CD4-positive, alpha-beta T cell treated with Interleukin-10 for 1 hour (primary cell): ENCODE measurements around the gene ROPN1L.
"Not testable (repeated sequence)": the region's sequence is repeated elsewhere in the genome, so short reads cannot be mapped to it uniquely, and the experiment has no call there.

Experiments used
- DNase-seq: peaks from one replicate; pipeline ENCODE4 v3.0.0-alpha.2; 2020

The ROPN1L gene

DNA sequence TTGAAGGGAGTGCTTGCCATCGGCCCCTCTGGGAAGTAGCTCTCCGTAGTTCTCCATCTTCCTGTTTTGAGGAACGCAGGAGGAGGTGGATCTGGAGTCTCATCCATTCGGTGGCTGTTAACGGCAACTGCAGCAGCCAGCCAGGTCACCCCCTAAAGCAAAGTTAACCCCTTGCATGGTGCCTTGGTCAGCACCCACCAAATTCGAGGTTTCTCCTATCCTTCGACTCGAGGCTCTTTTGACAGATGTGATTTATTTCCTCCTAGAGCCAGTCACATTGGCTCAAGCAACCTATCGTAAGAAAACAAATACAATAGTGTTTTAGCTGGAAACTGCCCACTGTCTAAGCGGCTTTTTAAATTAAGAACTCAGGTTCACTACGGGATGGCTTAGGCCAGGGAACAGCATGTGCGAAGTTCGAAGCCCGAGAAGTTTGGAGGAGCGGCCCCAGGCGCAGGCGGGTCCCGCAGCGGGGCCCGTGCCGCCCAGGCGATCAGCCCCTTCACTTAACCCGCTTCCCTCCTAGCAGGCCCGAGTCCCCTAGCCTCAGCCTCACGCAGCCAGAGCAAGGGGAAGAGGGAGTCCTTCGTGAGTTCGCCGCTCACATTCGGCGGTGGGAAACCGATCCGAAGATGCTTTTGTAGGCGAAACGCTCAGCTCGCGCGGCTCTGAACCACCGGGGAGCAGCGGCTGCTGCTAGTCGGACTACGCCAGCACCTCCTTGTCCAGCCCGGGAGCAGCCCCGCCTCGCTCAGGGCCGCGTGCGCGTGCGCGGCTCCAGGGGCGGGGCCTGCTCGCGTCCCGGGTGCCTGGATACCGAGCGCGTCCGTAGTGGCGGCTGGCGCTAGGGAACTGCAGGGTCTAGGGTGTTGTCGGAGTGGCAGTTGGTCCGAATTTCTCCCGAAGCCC, at the start of gene ROPN1L:
Gene ROPN1L, plus strand, starts transcription at position 797 of the 909 bp plus-strand sequence. CDS start 289 bp downstream, outside the sequence.
- peak; percentile 83 for DNase-seq

- not testable (repeated sequence) for DNase-seq
These were observed 48.9 kb upstream of the ROPN1L start for GRCh38 chr5:10392567-10393328.

DNA sequence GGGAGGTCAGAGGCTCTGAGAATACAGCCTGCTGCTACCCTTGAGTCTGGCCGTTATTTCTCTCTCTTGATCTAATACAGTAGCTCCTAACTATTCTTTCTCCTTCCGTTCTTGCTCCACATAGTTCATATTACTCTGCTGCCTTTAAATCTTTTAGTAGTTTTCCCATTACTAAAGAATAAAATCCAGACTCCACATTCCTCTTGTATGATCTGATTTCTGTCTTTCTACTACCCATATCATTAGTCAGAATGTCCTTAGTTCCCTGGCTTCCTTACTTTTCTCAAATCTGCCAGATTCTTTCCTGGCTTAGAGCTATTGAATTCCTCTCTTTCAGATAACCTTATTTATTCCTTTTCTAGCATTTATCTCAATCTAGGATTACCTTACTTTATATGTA, 48.2 kb upstream of the ROPN1L start:
- no peak for DNase-seq

GRCh38 chr5:10396552-10396951, 45.1 kb upstream of the ROPN1L start:
- no peak for DNase-seq

- no peak for DNase-seq
These were observed 41.8 kb upstream of the ROPN1L start for GRCh38 chr5:10399839-10400238.

- DNase-seq: no peak
These were observed 41.3 kb upstream of the ROPN1L start for GRCh38 chr5:10400411-10400810.

DNA sequence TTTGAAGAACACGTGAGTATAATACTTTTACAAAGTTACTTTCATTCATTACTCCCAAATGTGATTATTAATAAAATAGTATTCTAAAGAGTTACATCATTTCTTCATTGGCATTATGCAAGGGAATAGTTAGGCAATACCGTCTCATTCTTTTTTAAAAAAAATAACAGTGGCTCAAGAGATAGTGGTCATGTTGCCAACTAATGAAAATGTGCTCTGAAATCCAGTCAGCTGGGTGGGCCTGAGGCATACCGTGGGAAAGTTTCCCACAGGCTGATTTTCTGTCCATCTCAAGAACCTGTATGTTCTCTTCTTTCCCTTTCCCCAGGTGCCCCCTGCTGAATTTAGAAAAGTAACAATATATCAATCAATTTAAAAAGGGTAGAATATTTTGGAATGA, 40.8 kb upstream of the ROPN1L start:
- no peak for DNase-seq

- DNase-seq: no peak
These were observed 40.2 kb upstream of the ROPN1L start for GRCh38 chr5:10401498-10401897.

GRCh38 chr5:10403829-10404228, 37.9 kb upstream of the ROPN1L start:
- DNase-seq: no peak

DNA sequence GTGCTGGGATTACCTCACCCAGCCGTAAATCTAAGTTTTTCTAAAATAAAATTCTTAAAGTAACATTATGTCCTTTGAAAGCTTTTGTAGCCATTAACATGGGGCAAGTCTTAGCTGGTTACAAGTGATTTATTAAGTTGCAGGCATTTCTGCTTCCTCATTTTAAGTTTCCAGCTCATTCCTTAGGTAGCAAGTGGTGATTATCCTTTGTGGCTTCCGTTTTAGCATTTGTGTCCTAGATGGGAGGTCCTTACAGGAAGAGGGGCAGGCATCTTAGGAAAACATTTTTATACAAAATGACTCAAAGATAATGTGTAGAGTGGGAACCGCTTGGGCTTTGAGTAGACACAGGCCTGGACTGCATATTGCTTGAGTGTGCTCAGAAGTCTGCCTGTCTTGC, 35.0 kb upstream of the ROPN1L start:
- DNase-seq: no peak

DNA sequence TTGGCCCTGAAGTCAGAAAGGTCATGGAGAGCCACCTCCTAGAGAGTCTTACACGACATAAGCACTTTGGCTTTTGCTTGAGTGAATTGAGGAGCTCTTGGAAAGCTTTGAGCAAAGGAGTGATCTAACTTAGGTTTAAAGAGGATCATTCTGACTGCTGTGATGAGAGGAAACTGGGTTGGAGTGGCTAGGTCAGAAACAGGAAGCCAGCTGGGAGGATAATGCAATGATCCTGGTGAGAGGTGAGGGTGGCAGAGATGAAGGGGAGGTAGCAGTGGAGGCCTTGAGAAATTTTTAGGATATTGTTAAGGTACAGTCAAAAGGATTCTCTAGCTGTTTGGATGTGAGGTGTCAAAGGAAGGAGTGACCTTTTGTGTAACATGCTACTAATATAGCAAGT, 32.2 kb upstream of the ROPN1L start:
- no peak for DNase-seq

- no peak for DNase-seq
These were observed 31.0 kb upstream of the ROPN1L start for GRCh38 chr5:10410662-10411061.

DNA sequence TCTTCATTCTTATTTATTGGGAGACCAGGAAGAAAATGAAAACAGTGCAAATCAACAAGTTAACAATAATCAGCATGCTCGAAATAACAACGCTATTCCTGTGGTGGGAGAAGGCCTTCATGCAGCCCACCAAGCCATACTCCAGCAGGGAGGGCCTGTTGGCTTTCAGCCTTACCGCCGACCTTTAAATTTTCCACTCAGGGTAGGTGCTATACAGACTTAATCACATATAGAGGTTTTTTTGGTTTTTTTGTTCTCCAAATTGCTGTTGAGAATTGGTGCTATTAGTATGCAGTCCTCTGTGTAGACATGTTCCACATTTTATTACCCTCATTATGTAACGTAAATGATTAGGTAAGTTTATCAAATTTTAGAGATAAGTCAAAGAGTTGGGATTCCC, 30.3 kb upstream of the ROPN1L start:
- no peak for DNase-seq

DNA sequence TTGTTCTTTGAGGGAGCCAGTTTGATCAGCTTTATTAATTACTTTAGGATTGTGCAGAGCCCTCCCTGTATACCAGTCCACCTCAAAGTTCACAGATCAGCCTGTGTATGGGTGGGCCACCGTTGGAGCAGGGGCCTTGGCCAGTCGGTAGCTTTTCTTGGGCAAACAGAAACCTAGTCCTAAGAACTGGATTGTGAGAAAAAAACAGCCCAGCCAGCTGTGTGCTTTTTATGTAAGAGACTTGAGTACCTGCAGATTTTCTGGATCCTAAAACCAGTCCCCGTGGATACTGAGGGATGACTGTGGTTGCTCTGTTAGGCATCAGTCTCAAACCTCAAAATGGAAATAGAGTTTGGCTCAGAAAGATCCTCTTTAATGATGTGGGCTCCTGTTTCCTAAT, 24.8 kb upstream of the ROPN1L start:
- no peak for DNase-seq

- DNase-seq: no peak
These were observed 22.9 kb upstream of the ROPN1L start for GRCh38 chr5:10418654-10419345.

DNA sequence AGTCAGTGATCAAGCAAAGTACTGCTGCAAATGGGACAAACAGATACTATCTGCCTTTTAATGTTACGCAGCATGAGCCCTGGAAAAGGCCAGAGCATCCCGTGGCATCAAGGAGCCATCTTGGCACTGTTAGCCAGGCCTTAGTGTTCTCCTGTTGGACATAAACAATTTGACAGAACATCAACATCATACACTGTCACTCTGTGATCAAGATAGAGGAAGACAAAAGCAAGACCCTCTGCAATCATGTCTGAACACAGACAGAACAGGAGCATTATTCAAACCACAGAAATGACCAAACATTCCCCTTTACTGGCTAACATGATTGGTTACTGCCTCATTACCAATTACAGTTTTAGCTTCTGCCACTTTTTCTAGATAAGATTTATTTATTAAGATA, 21.2 kb upstream of the ROPN1L start:
- no peak for DNase-seq

DNA sequence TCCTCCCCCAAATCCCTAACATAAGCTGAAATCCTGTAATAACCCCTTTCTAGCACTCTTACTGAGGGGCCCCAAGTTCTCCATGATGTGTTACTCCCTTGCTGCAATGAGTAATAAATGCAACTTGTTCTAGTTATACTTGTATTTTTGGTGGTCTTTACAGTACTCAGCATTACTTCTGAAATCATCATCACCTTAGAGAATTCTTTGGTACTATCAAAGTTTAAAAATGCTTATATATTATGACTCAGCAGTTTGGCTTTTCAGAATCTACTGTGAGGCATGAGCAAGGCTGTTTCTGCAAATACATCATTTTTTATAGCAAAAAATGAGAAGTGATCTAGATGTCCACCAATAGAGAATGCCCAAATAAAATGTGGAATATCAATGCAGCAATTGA, 20.7 kb upstream of the ROPN1L start:
- DNase-seq: no peak

DNA sequence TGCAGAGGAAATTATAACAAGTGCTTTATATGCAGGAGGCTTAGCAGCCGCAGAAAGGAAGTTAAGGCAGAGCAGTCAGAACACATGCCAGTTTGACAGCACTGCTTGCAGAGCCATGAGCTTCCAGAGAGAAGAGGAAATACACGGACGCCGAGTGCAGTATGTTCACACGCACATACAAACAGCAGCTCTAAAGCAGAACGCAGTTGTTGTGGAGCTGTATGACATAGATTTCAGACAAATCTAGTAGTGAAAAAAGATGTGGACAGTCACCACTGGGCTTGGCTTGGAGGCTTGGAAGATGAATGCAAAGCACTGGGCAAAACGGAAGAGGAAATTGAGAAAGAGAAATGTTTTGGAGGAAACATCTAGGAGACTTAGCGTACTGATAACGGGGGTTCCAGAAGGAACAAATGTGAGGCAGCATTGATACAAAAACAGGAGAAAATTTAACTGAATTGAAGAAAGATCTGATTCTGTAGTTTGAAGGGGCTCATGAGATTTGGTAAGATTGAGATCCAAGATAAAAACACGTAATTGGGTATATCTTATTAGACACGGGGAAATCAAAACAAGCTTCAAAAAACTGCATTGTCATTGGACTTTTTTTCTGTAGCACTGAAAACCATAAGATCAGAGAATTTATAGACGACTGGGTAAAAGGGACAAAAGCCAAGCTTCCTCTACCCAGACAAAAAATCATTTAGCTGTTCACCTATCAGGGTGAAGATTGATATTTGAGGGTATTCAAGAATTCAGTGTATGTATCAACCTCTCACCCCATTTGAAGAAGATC, 19.6 kb upstream of the ROPN1L start:
- no peak for DNase-seq

GRCh38 chr5:10423022-10423421, 18.7 kb upstream of the ROPN1L start:
- DNase-seq: no peak

DNA sequence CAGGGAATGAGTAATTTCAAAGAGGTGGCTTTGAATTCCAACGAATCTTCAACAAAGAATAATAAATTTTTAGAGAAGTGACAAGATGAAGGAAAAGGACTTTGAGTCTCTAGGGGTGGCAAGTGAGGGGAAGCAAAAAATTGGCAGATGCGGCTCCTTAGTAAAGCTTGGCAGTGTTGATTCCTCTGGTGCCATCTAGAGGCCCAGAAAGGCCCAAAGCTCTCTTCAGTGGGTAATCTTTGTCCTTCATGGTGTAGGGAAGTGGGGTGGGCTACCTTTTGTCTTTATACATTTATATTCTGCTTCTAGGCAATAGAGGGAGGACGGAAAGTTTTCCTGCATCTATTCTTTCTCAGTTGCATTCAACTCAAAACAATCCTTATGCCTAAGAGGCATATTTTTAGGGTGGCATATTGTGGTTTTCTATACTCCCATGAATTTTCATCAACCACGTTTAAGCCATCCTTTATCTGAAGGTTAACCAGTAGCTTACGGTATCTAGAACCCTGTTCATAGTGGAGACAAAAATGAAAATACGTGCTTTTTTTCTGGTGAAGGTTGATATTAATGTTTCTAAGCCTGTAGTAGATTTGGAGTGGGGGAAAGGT, 17.5 kb upstream of the ROPN1L start:
- peak; percentile 32 for DNase-seq

GRCh38 chr5:10427201-10427600, 14.5 kb upstream of the ROPN1L start:
- no peak for DNase-seq

DNA sequence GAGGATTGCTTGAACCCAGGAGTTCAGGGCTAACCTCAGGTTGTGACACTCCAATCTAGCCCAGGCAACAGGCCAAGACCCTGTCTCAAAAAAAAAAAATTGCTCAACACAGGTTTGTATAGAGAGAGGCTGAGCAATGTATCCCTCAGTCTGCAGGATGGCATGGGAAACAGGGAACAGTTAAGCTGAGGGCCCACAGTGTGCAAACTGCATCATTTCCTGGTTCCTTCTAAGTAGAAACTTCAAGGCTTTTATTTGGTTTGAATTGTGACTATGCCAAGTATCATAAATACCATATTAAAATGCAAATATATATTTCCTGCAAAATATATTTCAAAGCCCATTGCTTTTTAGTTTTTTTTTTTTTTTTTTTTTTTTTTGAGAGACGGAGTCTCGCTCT, 13.7 kb upstream of the ROPN1L start:
- DNase-seq: no peak
